CD4-positive, alpha-beta memory T cell (primary cell): ENCODE measurements around the gene GNRH2. TPM values are rescaled to one million over a fixed set of nuclear protein-coding genes. Genes with fewer than 3 reads are reported as not detected.

ENCODE experiments used
- CTCF ChIA-PET: fragments of 350-600 bp; sonication (Branson Sonifier 250); formaldehyde crosslinking; loops from one replicate; lab custom pipeline; 2021; ENCODE audit warnings: inconsistent platforms; ENCODE audit not compliant: partially characterized antibody; lab: Charles Lee
- POLR2A ChIA-PET: fragments of 350-600 bp; sonication (Branson Sonifier 250); formaldehyde crosslinking; loops from one replicate; lab custom pipeline; 2021; ENCODE audit not compliant: partially characterized antibody; lab: Charles Lee
- DNase-seq, 5 donors: peaks; one replicate each; pipeline versions ENCODE4 v3.0.0 to v3.0.0-alpha.2; 2020 to 2022; ENCODE audit warnings: mixed read lengths in 1 of 5
- H3K27ac ChIP-seq: one replicate; pipeline ENCODE4 v1.7.0; 2013; ENCODE audit warnings: low read depth, low read length
- H3K27me3 ChIP-seq: 2 replicates; pipeline ENCODE4 v1.7.0; 2013; ENCODE audit warnings: mild to moderate bottlenecking, low read length, moderate library complexity; ENCODE audit not compliant: insufficient read depth
- H3K36me3 ChIP-seq: 2 replicates; pipeline ENCODE4 v1.7.0; 2013; ENCODE audit warnings: mild to moderate bottlenecking, low read length, moderate library complexity; ENCODE audit not compliant: insufficient read depth
- H3K4me1 ChIP-seq: 2 replicates; pipeline ENCODE4 v1.7.0; 2013; ENCODE audit warnings: mild to moderate bottlenecking, low read length, moderate library complexity; ENCODE audit not compliant: insufficient read depth
- H3K4me3 ChIP-seq, 2 donors: one replicate each; pipeline ENCODE4 v1.7.0; 2013; ENCODE audit warnings: low read length in 2 of 2, mild to moderate bottlenecking in 1 of 2
- H3K9me3 ChIP-seq, 2 donors: one replicate each; pipeline ENCODE4 v1.7.0; 2013; ENCODE audit warnings: low read length in 2 of 2, control low read depth in 1 of 2; ENCODE audit not compliant: control insufficient read depth in 1 of 2
- H3K27ac Mint-ChIP-seq, 7 donors: one replicate each; pipeline ENCODE4 v1.8.0; 2020 to 2021; ENCODE audit warnings: mixed read lengths in 7 of 7, mild to moderate bottlenecking in 6 of 7, inconsistent platforms in 3 of 7, moderate library complexity in 3 of 7
- H3K27me3 Mint-ChIP-seq, 2 donors: one replicate each; pipeline ENCODE4 v1.8.0; 2020 to 2021; ENCODE audit warnings: mixed read lengths in 2 of 2
- H3K36me3 Mint-ChIP-seq, 2 donors: one replicate each; pipeline ENCODE4 v1.8.0; 2020 to 2021; ENCODE audit warnings: mixed read lengths in 2 of 2, inconsistent platforms in 1 of 2, mild to moderate bottlenecking in 1 of 2
- H3K4me1 Mint-ChIP-seq, 4 donors: one replicate each; pipeline ENCODE4 v1.8.0; 2020 to 2021; ENCODE audit warnings: mixed read lengths in 4 of 4, mild to moderate bottlenecking in 1 of 4
- H3K4me3 Mint-ChIP-seq, 8 donors: one replicate each; pipeline ENCODE4 v1.8.0; 2020 to 2021; ENCODE audit warnings: mixed read lengths in 8 of 8, mild to moderate bottlenecking in 7 of 8, moderate library complexity in 6 of 8, inconsistent platforms in 3 of 8
- H3K9me3 Mint-ChIP-seq, 8 donors: one replicate each; pipeline ENCODE4 v1.8.0; 2020 to 2021; ENCODE audit warnings: mixed read lengths in 8 of 8, mild to moderate bottlenecking in 5 of 8, inconsistent platforms in 3 of 8, moderate library complexity in 1 of 8
- intact Hi-C: fragments of 100-400 bp; cut with micrococcal nuclease; formaldehyde crosslinking; loops from one replicate; pipeline ENCODE4 v1.15.1; 2023
- polyA plus RNA-seq, 2 donors: library from polyadenylated mRNA; unstranded; fragments of 300-500 nt; fragmentation: Illumina TruSeq; gene quantifications; one replicate each; pipeline ENCODE4 v1.2.3, GENCODE V29; 2021
- total RNA-seq, 2 experiments: library from RNA; stranded (reverse); gene quantifications; one replicate each; pipeline ENCODE4 v1.2.3, GENCODE V29; 2021

GNRH2 gene
- total and polyA plus RNA-seq, 4 experiments from 2014 or later = 1.2 to 1.9 TPM; not detected in 2

DNA sequence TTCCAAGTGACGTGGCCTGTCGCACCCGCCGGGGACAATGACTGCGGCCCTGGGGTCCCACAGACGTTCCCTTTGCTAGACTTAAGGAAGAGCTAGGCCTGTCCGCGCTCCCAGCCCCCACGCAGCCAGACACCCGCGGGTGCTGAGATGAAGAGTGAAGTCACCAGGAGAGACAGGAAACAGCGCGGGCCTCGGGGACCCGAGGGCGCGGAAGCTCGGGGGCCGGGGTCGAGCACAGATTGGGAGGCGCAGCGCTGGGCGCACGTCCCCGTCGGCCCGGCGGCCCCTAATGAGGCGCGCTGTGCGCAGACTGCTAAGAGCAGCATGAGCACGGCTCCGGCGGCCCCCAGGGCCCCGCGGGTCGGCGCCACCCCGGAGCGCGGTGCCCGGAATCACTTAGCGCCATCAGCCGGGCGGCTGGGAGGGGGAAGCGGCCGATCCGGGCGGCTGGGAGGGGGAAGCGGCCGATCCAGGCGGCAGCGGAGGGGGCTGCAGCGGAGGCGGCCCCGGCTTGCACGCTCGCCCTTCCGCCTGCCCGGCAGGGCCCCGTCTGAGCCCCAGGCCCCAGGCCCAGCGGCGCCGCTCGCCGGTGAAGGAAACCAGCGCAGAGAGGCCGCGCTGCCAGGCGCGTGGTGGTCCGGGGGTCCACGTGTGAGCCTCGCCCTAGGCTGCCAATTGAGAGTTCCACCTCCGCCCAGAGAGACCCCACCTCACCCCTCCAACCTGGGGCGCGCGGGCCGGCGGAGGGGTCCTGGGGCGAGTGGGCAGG is 49.4 kb downstream of the GNRH2 start:
- Histone ChIP-seq H3K36me3 (no peaks in the 10 kb centered on the region), H3K4me3 (no peak overlapping the region), H3K27ac (peak overlapping the region; percentile 39), H3K4me1 (peaks cover 16% of the 10 kb centered on the region), H3K9me3 (no peaks in the 10 kb centered on the region), H3K27me3 (peaks cover 6% of the 10 kb centered on the region)
- Mint-ChIP-seq H3K4me1 (peaks cover 9 to 26% (median 12%) of the 10 kb centered on the region in 4 donors), H3K9me3 (peaks cover 0 to 2% (median 0%) of the 10 kb centered on the region in 8 donors), H3K4me3 (peak overlapping the region; percentile 86 to 93 (median 91)), H3K27me3 (peaks cover 4 to 21% of the 10 kb centered on the region in 2 donors), H3K27ac (peak overlapping the region; percentile 88 to 98 (median 94)), H3K36me3 (no peaks in the 10 kb centered on the region)
- ChIA-PET POLR2A (interaction anchor here (0.7 to 3.5 kb wide), 15 partner anchors 9 to 132 kb away, joined by 3 to 22 read pairs (median 6); partner anchors contain the start of genes FASTKD5, ITPA, OXT and UBOX5), CTCF (interaction anchor here (0.7 to 1.2 kb wide), 4 partner anchors 15 to 405 kb away, joined by 3 to 4 read pairs (median 3); no protein-coding TSS in a partner anchor)
- peak; percentile 26 to 54 (median 40) for DNase-seq
- intact Hi-C loops = loop anchor here (2.0 kb wide), 2 partner anchors 20 to 22 kb away; no protein-coding TSS in a partner anchor

DNA sequence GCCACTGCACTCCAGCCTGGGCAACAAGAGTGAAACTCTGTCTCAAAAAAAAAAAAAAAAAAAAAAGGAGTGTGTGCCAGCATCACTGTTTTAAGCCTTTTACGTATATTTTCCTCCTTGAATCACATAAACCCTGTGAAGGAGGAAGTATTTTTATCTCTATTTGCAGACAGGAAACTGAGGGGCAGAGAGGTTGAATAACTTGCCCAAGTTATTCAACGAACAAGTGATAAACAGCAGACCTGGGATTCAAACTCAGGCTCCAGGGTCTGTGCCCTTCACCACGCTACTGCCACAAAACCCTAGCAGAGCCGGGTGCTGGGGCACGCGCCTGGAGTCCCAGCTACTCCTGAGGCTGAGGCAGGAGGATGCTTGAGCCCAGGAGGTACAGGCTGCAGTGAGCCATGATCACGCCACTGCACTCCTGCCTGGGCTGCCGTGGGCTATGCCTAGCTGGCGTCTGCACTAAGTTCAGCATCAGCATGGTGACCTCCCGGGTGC is 50.5 kb downstream of the GNRH2 start:
- intact Hi-C loops = loop anchor here (2.0 kb wide), 2 partner anchors 21 kb away; no protein-coding TSS in a partner anchor
- Mint-ChIP-seq H3K27ac (peak overlapping the region; percentile 70 to 97 (median 88)), H3K4me3 (peak overlapping the region in 7 of 8 donors; percentile 31 to 81 (median 69))

DNA sequence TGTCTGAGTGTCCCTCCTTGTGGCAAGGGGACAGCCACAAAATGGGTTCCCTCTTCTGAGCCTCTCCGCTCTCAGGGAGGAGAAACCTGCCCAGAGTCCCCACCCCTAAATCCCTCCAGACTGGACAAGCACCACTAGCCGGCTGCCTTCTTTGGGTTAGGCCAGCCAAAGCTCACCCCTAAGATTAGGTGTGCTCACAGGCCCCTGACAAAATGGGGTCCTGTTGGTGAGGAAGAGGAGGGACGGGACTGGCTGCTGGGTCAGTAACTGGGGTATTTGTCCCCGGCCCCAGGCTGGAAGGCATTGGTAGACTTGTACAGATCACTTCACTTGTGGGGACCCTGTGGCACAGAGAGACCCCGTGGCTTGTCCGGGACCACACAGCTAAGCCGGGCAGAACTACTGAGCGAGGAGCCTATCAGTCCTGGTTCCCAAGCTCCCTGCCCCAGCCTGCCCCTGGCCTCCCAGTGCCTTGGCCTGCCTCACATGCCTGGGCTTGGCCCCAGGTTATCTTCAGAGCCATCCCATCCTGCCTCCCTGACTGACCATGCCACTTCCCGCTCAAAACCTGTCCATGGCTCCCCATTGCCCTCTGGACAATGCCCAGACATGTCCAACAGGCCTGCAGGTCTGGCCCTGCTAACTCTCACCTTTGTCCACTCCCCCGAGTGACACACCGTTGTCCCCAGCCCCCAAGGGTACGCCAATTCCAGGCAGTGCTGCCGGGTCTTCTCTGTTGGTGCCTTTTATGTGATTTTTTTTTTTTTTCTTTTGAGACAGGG is 51.6 kb downstream of the GNRH2 start:
- POLR2A ChIA-PET = interaction anchor here (0.6 to 3.5 kb wide), 4 partner anchors 17 to 48 kb away, joined by 3 to 22 read pairs (median 4); partner anchors contain the start of gene OXT
- Histone ChIP-seq H3K9me3 (no peaks in the 10 kb centered on the region), H3K36me3 (no peaks in the 10 kb centered on the region), H3K27ac (no peak overlapping the region), H3K4me3 (no peak overlapping the region), H3K27me3 (peaks cover 6% of the 10 kb centered on the region), H3K4me1 (peaks cover 16% of the 10 kb centered on the region)
- Mint-ChIP-seq H3K27me3 (peaks cover 3 to 14% of the 10 kb centered on the region in 2 donors), H3K9me3 (no peaks in the 10 kb centered on the region), H3K4me1 (peaks cover 9 to 26% (median 12%) of the 10 kb centered on the region in 4 donors), H3K27ac (peak overlapping the region in 5 of 7 donors; percentile 24 to 77 (median 70)), H3K36me3 (no peaks in the 10 kb centered on the region), H3K4me3 (no peak overlapping the region)
- no peak for DNase-seq
- intact Hi-C loops = no loop called here
- CTCF ChIA-PET = interaction anchor here (1.0 kb wide), 1 partner anchor 381 kb away, joined by 4 read pairs; no protein-coding TSS in a partner anchor

More for the DNA sequence above, 50.5 kb downstream of the GNRH2 start:
- peaks cover 6% of the 10 kb centered on the region for H3K27me3 ChIP-seq
- Mint-ChIP-seq H3K36me3 (no peaks in the 10 kb centered on the region), H3K9me3 (no peaks in the 10 kb centered on the region), H3K4me1 (peaks cover 9 to 26% (median 12%) of the 10 kb centered on the region in 4 donors), H3K27me3 (peaks cover 4 to 17% of the 10 kb centered on the region in 2 donors)
- peak; percentile 31 to 63 (median 47) for DNase-seq
- H3K27ac ChIP-seq = peak overlapping the region; percentile 25
- ChIA-PET CTCF (interaction anchor here (0.9 kb wide), 1 partner anchor 40 kb away, joined by 3 read pairs; no protein-coding TSS in a partner anchor), POLR2A (interaction anchor here (0.7 to 3.5 kb wide), 9 partner anchors 8 to 131 kb away, joined by 3 to 22 read pairs (median 6); partner anchors contain the start of genes FASTKD5, ITPA, OXT and UBOX5)
- H3K9me3 ChIP-seq = no peaks in the 10 kb centered on the region
- no peaks in the 10 kb centered on the region for H3K36me3 ChIP-seq
- H3K4me3 ChIP-seq = no peak overlapping the region
- peaks cover 16% of the 10 kb centered on the region for H3K4me1 ChIP-seq

Other genes starting within 250 kb of the GNRH2 start
- gene CPXM1, start 243.0 kb upstream of the GNRH2 start, total RNA-seq = not detected
- gene CPXM1, start 243.0 kb upstream of the GNRH2 start, polyA plus RNA-seq = not detected
- gene C20orf141, start 228.6 kb upstream of the GNRH2 start, total RNA-seq = not detected
- not detected for gene C20orf141, start 228.6 kb upstream of the GNRH2 start, polyA plus RNA-seq
- not detected for gene TMEM239, start 227.3 kb upstream of the GNRH2 start, total RNA-seq
- gene TMEM239, start 227.3 kb upstream of the GNRH2 start, polyA plus RNA-seq = not detected
- gene PCED1A, start 203.0 kb upstream of the GNRH2 start, total RNA-seq = 10 to 100 TPM; 82.8 to 83.1 TPM
- gene PCED1A, start 203.0 kb upstream of the GNRH2 start, polyA plus RNA-seq = 10 to 100 TPM; 17.9 to 18.1 TPM
- gene VPS16, start 202.9 kb upstream of the GNRH2 start, total RNA-seq = 10 to 100 TPM; 57.2 to 61.1 TPM
- gene VPS16, start 202.9 kb upstream of the GNRH2 start, polyA plus RNA-seq = 10 to 100 TPM; 38.3 to 44.6 TPM
- 10 to 100 TPM; 86.6 to 87.8 TPM for gene PTPRA, start 170.1 kb upstream of the GNRH2 start, total RNA-seq
- 10 to 100 TPM; 24.8 to 42.7 TPM for gene PTPRA, start 170.1 kb upstream of the GNRH2 start, polyA plus RNA-seq
- 10 to 100 TPM; 31.6 to 32.2 TPM for gene MRPS26, start 2.4 kb downstream of the GNRH2 start, total RNA-seq
- 10 to 100 TPM; 64.0 to 66.4 TPM for gene MRPS26, start 2.4 kb downstream of the GNRH2 start, polyA plus RNA-seq
- gene OXT, start 28.0 kb downstream of the GNRH2 start, total RNA-seq = 1 to 10 TPM in 1 of 2 experiments, not detected in 1; 1.5 TPM
- under 1 TPM in 1 of 2 donors, not detected in 1; 1.00 TPM for gene OXT, start 28.0 kb downstream of the GNRH2 start, polyA plus RNA-seq
- gene AVP, start 41.1 kb downstream of the GNRH2 start, total RNA-seq = not detected
- not detected for gene AVP, start 41.1 kb downstream of the GNRH2 start, polyA plus RNA-seq
- 10 to 100 TPM; 26.2 to 26.6 TPM for gene FASTKD5, start 116.2 kb downstream of the GNRH2 start, total RNA-seq
- 10 to 100 TPM; 18.5 to 22.3 TPM for gene FASTKD5, start 116.2 kb downstream of the GNRH2 start, polyA plus RNA-seq
- gene UBOX5, start 116.2 kb downstream of the GNRH2 start, total RNA-seq = 10 to 100 TPM; 10.8 to 11.5 TPM
- 1 to 10 TPM; 3.6 to 8.0 TPM for gene UBOX5, start 116.2 kb downstream of the GNRH2 start, polyA plus RNA-seq
- 1 to 10 TPM; 7.0 to 7.9 TPM for gene LZTS3, start 129.9 kb downstream of the GNRH2 start, total RNA-seq
- under 1 TPM; 0.78 to 0.86 TPM for gene LZTS3, start 129.9 kb downstream of the GNRH2 start, polyA plus RNA-seq
- 10 to 100 TPM; 55.6 to 61.0 TPM for gene DDRGK1, start 161.1 kb downstream of the GNRH2 start, total RNA-seq
- gene DDRGK1, start 161.1 kb downstream of the GNRH2 start, polyA plus RNA-seq = 10 to 100 TPM; 35.2 to 53.6 TPM
- gene ITPA, start 165.9 kb downstream of the GNRH2 start, total RNA-seq = 10 to 100 TPM; 46.7 to 46.8 TPM
- gene ITPA, start 165.9 kb downstream of the GNRH2 start, polyA plus RNA-seq = 10 to 100 TPM; 48.1 to 75.9 TPM
- under 1 TPM; 0.35 to 0.83 TPM for gene SLC4A11, start 195.6 kb downstream of the GNRH2 start, total RNA-seq
- gene SLC4A11, start 195.6 kb downstream of the GNRH2 start, polyA plus RNA-seq = under 1 TPM in 1 of 2 donors, not detected in 1; 0.37 TPM